AG09309 (cell line): Measurements from ENCODE around the gene GSPT2.
"Not testable (repeated sequence)": the region's sequence is repeated elsewhere in the genome, so short reads cannot be mapped to it uniquely, and the experiment has no call there.

Experiments used
- DNase-seq: peaks from one replicate; pipeline ENCODE4 v3.0.0-alpha.2; 2010; ENCODE audit warnings: low read depth
- H3K4me3 ChIP-seq: 2 replicates; pipeline ENCODE4 v1.5.1; 2011; ENCODE audit warnings: mild to moderate bottlenecking, low read depth, low read length, moderate library complexity; ENCODE audit not compliant: control insufficient read depth
- CTCF ChIP-seq: IDR thresholded peaks from 2 replicates; pipeline ENCODE4 v1.5.1; 2011; ENCODE audit warnings: mild to moderate bottlenecking, low read depth, low read length, inconsistent platforms; ENCODE audit not compliant: insufficient read depth, control insufficient read depth; ENCODE audit errors: missing control alignments

GSPT2 gene

GRCh38 chrX:51743179-51743957, at the start of gene GSPT2:
Gene GSPT2 (plus strand): TSS chrX:51743442. CDS start chrX:51743627, 185 bp downstream.
- DNase-seq: peak; percentile 24
- peak within 1 kb of the TSS; percentile 54 for H3K4me3 ChIP-seq

GRCh38 chrX:51694254-51694653, 49.0 kb upstream of the GSPT2 start:
- no peak for TF ChIP-seq CTCF
- no peak overlapping the region for H3K4me3 ChIP-seq
- no peak for DNase-seq

More at GRCh38 chrX:51743179-51743957, at the start of gene GSPT2:
- TF ChIP-seq CTCF: no peak

- no peak for TF ChIP-seq CTCF
- no peak for DNase-seq
- no peak overlapping the region for H3K4me3 ChIP-seq
These were observed 45.8 kb upstream of the GSPT2 start for GRCh38 chrX:51697397-51697796.

GRCh38 chrX:51710277-51711164, 32.7 kb upstream of the GSPT2 start, which contains the start of gene CENPVL1:
Gene CENPVL1 (plus strand): TSS chrX:51710512. CDS start chrX:51710512, 0 bp downstream.
- not testable (repeated sequence) for DNase-seq, H3K4me3 ChIP-seq

GRCh38 chrX:51712943-51713647, 30.1 kb upstream of the GSPT2 start:
- DNase-seq, H3K4me3 ChIP-seq: not testable (repeated sequence)

GRCh38 chrX:51728202-51728601, 15.0 kb upstream of the GSPT2 start:
- no peak for DNase-seq
- no peak overlapping the region for H3K4me3 ChIP-seq
- TF ChIP-seq CTCF: no peak

GRCh38 chrX:51737091-51737490, 6.2 kb upstream of the GSPT2 start:
- no peak for TF ChIP-seq CTCF
- DNase-seq: no peak

More at GRCh38 chrX:51737091-51737490, 6.2 kb upstream of the GSPT2 start:
- H3K4me3 ChIP-seq: no peak overlapping the region
